ENCODE measurements around the gene CCDC167. TPM values are rescaled to one million over a fixed set of nuclear protein-coding genes. Genes with fewer than 3 reads are reported as not detected.

Gene CCDC167
- total RNA-seq, 1 experiment from 2014 or later: 107 TPM

DNA sequence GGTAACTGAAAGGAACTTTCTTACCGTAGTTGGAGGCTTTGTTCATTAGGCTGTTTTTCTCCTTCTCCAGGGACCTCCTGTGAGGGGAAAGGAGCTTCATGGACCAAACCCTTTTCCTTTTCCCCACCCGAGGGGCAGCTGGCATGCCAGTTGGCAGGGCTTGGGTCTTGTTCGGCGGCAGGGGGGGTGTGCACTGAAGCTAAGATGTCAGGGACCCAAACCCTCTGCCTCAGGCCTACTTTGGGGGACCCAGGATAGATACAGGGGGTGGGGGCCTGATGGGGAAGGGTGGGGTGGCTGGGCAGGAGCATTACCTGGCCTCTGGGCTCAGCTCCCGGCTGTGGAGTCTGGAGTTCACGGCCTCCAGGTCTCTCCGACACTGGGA is 14.9 kb downstream of the CCDC167 start:
- H3K27me3 ChIP-seq (replicated peaks): no peaks in the 10 kb centered on the region
- H3K4me1 ChIP-seq (replicated peaks): no peaks in the 10 kb centered on the region
- H3K36me3 ChIP-seq: peaks cover 43% of the 10 kb centered on the region
- H3K9me3 ChIP-seq (replicated peaks): no peaks in the 10 kb centered on the region; the same call in 1 of the 2 replicates
- no peak overlapping the region for H3K4me3 ChIP-seq
- no peak overlapping the region for H3K27ac ChIP-seq
- DNase-seq (ENCODE audit: low read depth in 1 of 2, low spot score in 2 of 2): no peak

DNA sequence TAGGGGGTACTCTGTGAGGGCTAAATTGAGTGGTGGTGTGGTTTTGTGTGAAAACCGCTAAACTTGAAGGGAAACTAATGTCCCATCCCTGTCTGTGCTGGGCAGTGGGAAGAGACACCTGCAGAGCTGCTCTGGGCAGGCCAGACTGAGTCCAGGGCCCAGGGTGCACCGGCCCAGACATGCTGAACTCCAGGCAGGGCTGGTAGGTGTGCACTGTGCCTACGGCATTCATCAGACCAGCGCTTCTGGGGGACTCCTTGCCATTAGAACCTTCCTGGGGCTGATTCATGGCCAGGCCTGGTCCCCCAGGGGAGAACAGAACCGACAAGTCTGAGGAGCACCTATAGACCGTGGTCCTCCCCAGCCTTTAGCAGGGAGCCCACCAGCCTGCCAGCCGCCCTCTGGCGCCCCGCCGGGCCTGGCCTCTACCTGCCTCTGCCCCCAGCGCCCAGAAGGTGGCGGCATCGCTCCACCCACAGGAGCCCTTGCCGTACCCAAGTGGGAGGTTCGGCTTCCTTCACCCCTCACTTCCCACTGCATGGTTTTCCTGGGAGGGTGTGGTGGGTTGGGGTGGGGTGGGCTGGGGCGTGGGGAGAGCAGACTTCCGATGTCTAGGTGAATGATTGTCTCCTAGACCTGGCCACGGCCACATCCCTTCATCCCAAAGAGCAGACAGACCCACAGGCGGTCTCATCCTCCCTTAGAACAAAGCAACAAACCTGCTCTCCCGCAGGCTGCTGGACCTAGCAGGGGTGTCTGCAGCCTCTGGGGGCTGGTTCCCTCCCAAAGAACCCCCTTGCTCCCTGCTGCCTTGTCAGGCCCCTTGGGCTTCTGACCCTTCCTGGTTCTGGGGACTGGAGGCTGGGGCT is 15.5 kb downstream of the CCDC167 start:
- peak; percentile 26 to 73 for DNase-seq (ENCODE audit: low read depth in 1 of 2, low spot score in 2 of 2)
- no peaks in the 10 kb centered on the region; the same call in 1 of the 2 replicates for H3K9me3 ChIP-seq (replicated peaks)
- peaks cover 49% of the 10 kb centered on the region for H3K36me3 ChIP-seq
- H3K27ac ChIP-seq: no peak overlapping the region
- H3K27me3 ChIP-seq (replicated peaks): no peaks in the 10 kb centered on the region
- no peak overlapping the region for H3K4me3 ChIP-seq
- no peaks in the 10 kb centered on the region for H3K4me1 ChIP-seq (replicated peaks)

GRCh38 chr6:37483252-37483901 is 16.3 kb downstream of the CCDC167 start:
- no peak for DNase-seq (ENCODE audit: low read depth in 1 of 2, low spot score in 2 of 2)
- Histone ChIP-seq H3K4me1 (replicated peaks) (no peaks in the 10 kb centered on the region), H3K9me3 (replicated peaks) (no peaks in the 10 kb centered on the region; the same call in 1 of the 2 replicates), H3K36me3 (peaks cover 57% of the 10 kb centered on the region), H3K4me3 (no peak overlapping the region), H3K27me3 (replicated peaks) (no peaks in the 10 kb centered on the region), H3K27ac (no peak overlapping the region)

DNA sequence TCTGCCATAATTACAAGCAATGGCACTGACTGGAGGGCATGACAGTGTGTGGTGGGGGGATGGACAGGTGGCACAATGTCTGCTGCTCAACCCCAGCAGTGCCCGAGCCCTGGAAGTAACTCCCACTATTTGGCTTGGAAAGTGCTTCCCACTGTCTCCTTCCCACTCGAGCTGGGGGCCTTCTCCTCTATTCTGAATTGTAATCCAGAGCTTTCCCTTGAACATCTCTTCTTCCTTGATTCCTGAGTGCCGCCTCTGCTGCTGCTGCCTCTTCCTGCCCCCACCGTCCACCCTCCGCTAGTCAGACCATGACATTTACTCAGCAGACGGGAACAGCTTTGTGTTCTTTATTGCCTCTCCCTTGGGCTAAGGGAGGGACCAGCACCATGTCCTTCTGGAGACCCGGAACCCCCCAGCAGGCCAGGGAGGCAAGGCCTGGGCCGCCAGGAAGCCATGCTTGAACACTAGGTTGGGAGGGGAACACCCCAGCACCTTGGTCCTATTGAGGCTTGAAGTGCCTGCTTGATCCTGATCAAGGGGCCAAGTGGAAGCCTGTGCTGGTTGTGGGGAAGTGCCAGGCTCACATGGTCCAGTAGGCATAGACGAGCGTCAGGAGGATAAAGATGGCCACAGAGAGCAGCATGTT is 17.0 kb downstream of the CCDC167 start:
- Histone ChIP-seq H3K9me3 (replicated peaks) (no peaks in the 10 kb centered on the region; the same call in 1 of the 2 replicates), H3K27ac (no peak overlapping the region), H3K4me1 (replicated peaks) (no peaks in the 10 kb centered on the region), H3K27me3 (replicated peaks) (no peaks in the 10 kb centered on the region), H3K4me3 (no peak overlapping the region), H3K36me3 (peaks cover 62% of the 10 kb centered on the region)
- DNase-seq (ENCODE audit: low read depth in 1 of 2, low spot score in 2 of 2): no peak

- Histone ChIP-seq H3K4me1 (replicated peaks) (no peaks in the 10 kb centered on the region), H3K4me3 (no peak overlapping the region), H3K36me3 (peaks cover 64% of the 10 kb centered on the region), H3K9me3 (replicated peaks) (no peaks in the 10 kb centered on the region; the same call in 1 of the 2 replicates), H3K27me3 (replicated peaks) (no peaks in the 10 kb centered on the region), H3K27ac (no peak overlapping the region)
- no peak for DNase-seq (ENCODE audit: low read depth in 1 of 2, low spot score in 2 of 2)
These were observed 17.7 kb downstream of the CCDC167 start for GRCh38 chr6:37481711-37482605.

DNA sequence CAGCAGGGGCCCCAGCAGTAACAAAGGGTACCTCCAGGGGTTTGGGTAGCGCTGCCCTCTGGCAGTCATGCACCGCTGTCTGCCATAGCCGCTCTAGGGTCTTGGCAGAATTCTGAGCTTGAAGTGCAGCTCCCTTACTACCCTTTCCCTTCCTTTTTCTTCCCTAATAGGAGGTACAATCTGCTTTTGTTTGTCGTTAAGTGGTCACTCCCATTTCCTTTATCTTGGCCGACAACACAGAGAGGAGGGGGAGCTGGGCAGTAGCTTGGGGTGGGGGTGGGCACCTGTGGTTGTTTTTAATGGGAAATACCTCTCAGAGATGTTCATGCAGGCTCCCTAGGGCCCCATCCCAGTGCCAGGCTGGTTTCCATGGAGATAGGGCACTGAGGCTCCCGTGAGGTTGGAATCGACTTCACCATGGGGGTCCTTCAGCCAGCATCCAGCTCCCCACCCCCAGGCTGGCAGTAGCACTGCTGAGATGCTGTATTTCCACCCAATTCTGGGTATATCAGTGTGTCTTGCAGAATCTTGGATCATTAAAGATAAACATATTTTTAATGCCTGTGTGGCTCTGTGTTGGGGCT is 18.6 kb downstream of the CCDC167 start:
- Histone ChIP-seq H3K36me3 (peaks cover 73% of the 10 kb centered on the region), H3K27me3 (replicated peaks) (no peaks in the 10 kb centered on the region), H3K4me1 (replicated peaks) (no peaks in the 10 kb centered on the region), H3K27ac (no peak overlapping the region), H3K9me3 (replicated peaks) (no peaks in the 10 kb centered on the region; the same call in 1 of the 2 replicates), H3K4me3 (no peak overlapping the region)
- no peak for DNase-seq (ENCODE audit: low read depth in 1 of 2, low spot score in 2 of 2)

DNA sequence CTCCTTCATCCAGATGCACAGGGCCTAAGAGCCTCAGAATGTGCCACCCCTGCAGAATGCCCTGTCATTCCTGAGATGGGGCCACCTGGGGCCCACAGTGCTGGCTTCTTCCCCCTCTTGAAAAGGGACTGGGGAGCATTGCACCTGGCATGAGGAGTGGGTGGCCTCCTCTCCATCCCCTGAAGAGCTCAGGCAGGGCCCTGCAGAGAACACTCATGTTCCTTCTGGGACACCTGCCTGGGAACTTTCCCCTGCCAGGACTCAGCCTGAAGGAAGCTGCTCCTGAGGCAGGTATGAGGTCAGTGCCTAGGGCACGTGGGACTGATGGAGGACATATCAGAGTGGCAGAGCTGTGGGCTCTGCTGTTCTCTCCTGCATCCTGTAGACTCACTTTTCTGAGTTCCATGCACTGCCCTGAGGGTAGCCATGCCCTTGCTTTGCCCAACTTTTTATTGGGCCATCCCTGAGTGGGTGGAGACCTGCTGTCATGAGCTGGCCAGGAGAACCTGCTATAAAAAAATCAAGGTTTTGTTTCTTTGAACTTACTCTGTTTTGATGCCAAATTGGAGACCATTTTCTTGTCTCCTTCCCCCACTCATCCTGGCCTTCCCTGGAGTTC is 19.5 kb downstream of the CCDC167 start:
- Histone ChIP-seq H3K27ac (no peak overlapping the region), H3K9me3 (replicated peaks) (no peaks in the 10 kb centered on the region; the same call in 1 of the 2 replicates), H3K36me3 (peaks cover 77% of the 10 kb centered on the region), H3K4me3 (no peak overlapping the region), H3K27me3 (replicated peaks) (no peaks in the 10 kb centered on the region), H3K4me1 (replicated peaks) (no peaks in the 10 kb centered on the region)
- DNase-seq (ENCODE audit: low read depth in 1 of 2, low spot score in 2 of 2): no peak

- Histone ChIP-seq H3K4me3 (no peak overlapping the region), H3K27ac (no peak overlapping the region), H3K4me1 (replicated peaks) (no peaks in the 10 kb centered on the region), H3K27me3 (replicated peaks) (no peaks in the 10 kb centered on the region), H3K36me3 (peaks cover 82% of the 10 kb centered on the region), H3K9me3 (replicated peaks) (no peaks in the 10 kb centered on the region; the same call in 1 of the 2 replicates)
- DNase-seq (ENCODE audit: low read depth in 1 of 2, low spot score in 2 of 2): no peak
These were observed 20.3 kb downstream of the CCDC167 start for GRCh38 chr6:37479266-37479854.

GRCh38 chr6:37478827-37479226 is 20.9 kb downstream of the CCDC167 start:
- Histone ChIP-seq H3K27ac (no peak overlapping the region), H3K27me3 (replicated peaks) (no peaks in the 10 kb centered on the region), H3K9me3 (replicated peaks) (no peaks in the 10 kb centered on the region; the same call in 1 of the 2 replicates), H3K4me3 (no peak overlapping the region), H3K4me1 (replicated peaks) (no peaks in the 10 kb centered on the region), H3K36me3 (peaks cover 84% of the 10 kb centered on the region)
- DNase-seq (ENCODE audit: low read depth in 1 of 2, low spot score in 2 of 2): no peak

DNA sequence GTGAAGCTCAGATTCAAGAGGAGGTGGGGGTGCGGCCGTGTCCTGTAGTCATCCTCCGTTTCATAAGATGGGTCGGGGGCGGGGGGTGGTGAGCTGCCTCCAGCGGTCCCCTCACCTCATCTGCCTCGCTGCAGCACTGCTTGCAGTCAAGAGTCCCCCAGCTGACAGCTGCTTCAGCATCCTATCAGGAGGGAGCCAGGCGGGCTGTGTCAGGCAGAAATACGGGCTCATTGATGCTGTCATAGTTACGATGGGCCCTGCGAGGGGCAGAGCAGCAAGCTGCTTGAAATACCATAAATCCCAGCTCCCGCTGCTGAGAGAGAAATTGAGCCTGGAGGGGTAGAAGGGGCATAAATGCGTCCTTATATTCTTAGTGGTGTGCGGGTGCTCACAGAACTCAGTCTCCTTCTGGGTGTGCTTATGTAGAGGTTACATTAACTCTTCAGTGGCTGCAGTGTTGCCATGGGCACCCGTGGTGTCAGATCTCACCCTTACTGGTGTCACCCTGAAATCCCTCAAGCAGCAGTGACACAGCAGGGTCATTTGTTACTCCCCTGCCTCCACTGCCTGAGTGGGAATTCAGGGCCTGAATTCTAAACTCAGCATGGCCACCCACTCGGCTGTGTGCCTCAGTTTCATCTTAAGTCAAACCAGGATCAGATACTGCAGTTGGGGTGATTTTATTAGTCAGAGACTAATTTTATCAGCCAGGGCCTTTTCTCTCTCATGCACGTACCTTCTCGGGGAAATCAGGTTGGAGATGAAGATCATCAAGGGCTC is 21.8 kb downstream of the CCDC167 start:
- DNase-seq (ENCODE audit: low read depth in 1 of 2, low spot score in 2 of 2): no peak
- H3K4me3 ChIP-seq: no peak overlapping the region
- no peaks in the 10 kb centered on the region for H3K27me3 ChIP-seq (replicated peaks)
- peaks cover 83% of the 10 kb centered on the region for H3K36me3 ChIP-seq
- H3K9me3 ChIP-seq (replicated peaks): no peaks in the 10 kb centered on the region; the same call in 1 of the 2 replicates
- H3K27ac ChIP-seq: no peak overlapping the region
- H3K4me1 ChIP-seq (replicated peaks): no peaks in the 10 kb centered on the region

DNA sequence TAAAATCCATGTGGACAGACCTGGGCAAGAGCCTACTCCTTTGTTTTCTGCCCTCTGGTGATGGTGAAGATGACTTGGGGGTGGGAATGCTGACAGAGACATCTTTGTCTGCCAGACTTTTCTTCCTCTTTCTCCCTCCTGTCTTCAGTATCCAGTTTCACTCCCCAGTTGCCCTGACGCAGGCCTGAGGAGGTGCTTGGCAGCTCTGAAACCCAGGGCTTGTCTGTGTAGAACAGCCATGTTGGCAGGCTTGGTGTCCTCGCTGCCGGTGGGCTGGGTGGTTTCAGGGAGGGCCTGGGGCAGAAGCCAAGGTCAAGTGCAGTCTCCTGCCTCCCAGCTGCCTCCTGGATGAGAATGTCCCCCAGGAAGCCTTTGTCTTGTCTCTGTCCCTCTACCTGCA is 22.5 kb downstream of the CCDC167 start:
- H3K4me1 ChIP-seq (replicated peaks): no peaks in the 10 kb centered on the region
- no peaks in the 10 kb centered on the region for H3K27me3 ChIP-seq (replicated peaks)
- no peak for DNase-seq (ENCODE audit: low read depth in 1 of 2, low spot score in 2 of 2)
- peaks cover 83% of the 10 kb centered on the region for H3K36me3 ChIP-seq
- H3K4me3 ChIP-seq: no peak overlapping the region
- H3K9me3 ChIP-seq (replicated peaks): no peaks in the 10 kb centered on the region; the same call in 1 of the 2 replicates
- no peak overlapping the region for H3K27ac ChIP-seq

DNA sequence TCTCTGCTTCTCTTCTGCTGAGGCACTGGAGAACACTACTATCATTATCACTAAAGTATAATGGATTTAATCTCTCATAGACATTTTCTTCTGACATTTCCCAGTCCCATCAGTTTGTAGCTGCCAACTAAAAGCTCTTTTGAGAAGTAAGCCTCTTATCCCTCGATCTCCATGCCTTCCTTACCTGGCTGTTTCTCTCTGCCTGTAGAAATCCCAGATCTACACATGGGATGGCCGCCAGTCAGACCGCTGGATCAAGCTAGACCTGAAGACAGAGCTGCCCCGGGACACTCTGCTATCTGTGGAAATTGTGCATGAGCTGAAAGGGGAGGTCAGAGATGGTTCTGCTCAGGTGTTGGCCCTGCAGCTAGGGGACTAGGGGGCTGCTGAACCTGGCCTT is 25.4 kb downstream of the CCDC167 start:
- Histone ChIP-seq H3K9me3 (replicated peaks) (no peaks in the 10 kb centered on the region), H3K4me1 (replicated peaks) (no peaks in the 10 kb centered on the region), H3K36me3 (peaks cover 77% of the 10 kb centered on the region), H3K27ac (no peak overlapping the region), H3K4me3 (no peak overlapping the region), H3K27me3 (replicated peaks) (no peaks in the 10 kb centered on the region)
- DNase-seq (ENCODE audit: low read depth in 1 of 2, low spot score in 2 of 2): no peak

All from SJSA1 (cell line).